ENCODE measurements around the gene SLC19A3. TPM values are rescaled to one million over a fixed set of nuclear protein-coding genes. Genes with fewer than 3 reads are reported as not detected.
"Not testable (repeated sequence)": the region's sequence is repeated elsewhere in the genome, so short reads cannot be mapped to it uniquely, and the experiment has no call there.

The SLC19A3 gene
- total RNA-seq, 1 experiment from 2014 or later = 0.26 TPM

GRCh38 chr2:227684258-227684657 lies 33.6 kb downstream of the SLC19A3 start:
- Histone ChIP-seq H3F3A (ENCODE audit: low read length, unreplicated experiment) (no peaks in the 10 kb centered on the region), H4K20me1 (ENCODE audit: low read length) (no peaks in the 10 kb centered on the region), H3K4me3 (ENCODE audit: low read length) (no peak overlapping the region), H3K4me1 (ENCODE audit: insufficient read depth, low read length) (no peaks in the 10 kb centered on the region), H3K9me2 (replicated peaks; ENCODE audit: low read length) (no peaks in the 10 kb centered on the region), H2AFZ (ENCODE audit: low read length) (no peak overlapping the region), H3K9me3 (ENCODE audit: low read length) (no peaks in the 10 kb centered on the region), H3K79me2 (ENCODE audit: low read length) (no peaks in the 10 kb centered on the region), H3K4me2 (ENCODE audit: low read length) (no peak overlapping the region), H3K9ac (ENCODE audit: low read length) (no peak overlapping the region), H3K36me3 (ENCODE audit: low read depth, low read length) (no peaks in the 10 kb centered on the region), H3K27me3 (ENCODE audit: low read length) (peaks cover 5% of the 10 kb centered on the region; the same call in 1 of the 2 replicates), H3K27ac (ENCODE audit: low read length) (no peak overlapping the region)
- TF ChIP-seq CTCF (conservative IDR thresholded peaks at IDR 0.05; ENCODE audit: low read depth, low read length) (no peak), EZH2phosphoT487 (IDR thresholded peaks at IDR 0.05; ENCODE audit: borderline replicate concordance, low read length) (no peak), EZH2 (IDR thresholded peaks at IDR 0.05; ENCODE audit: low read length, unreplicated experiment) (no peak)
- ChIA-PET POLR2A (ENCODE audit: unreplicated experiment) (no interaction called here), CTCF (no interaction called here)
- DNase-seq = no peak
- no TSS peak for BruUV-seq (replicated peaks)
- no peak for ATAC-seq
- intact Hi-C loops (cut with micrococcal nuclease) = no loop called here

- CTCF ChIA-PET = no interaction called here
- no peak for ATAC-seq
- peak; percentile 35 for DNase-seq
- Histone ChIP-seq H3F3A (ENCODE audit: low read length, unreplicated experiment) (no peaks in the 10 kb centered on the region), H3K9me2 (replicated peaks; ENCODE audit: low read length) (no peaks in the 10 kb centered on the region), H2AFZ (ENCODE audit: low read length) (no peak overlapping the region), H3K4me3 (ENCODE audit: low read length) (no peak overlapping the region), H3K4me1 (ENCODE audit: insufficient read depth, low read length) (no peaks in the 10 kb centered on the region), H3K27me3 (ENCODE audit: low read length) (no peaks in the 10 kb centered on the region), H3K4me2 (ENCODE audit: low read length) (no peak overlapping the region), H3K9me3 (ENCODE audit: low read length) (no peaks in the 10 kb centered on the region), H3K9ac (ENCODE audit: low read length) (no peak overlapping the region), H4K20me1 (ENCODE audit: low read length) (no peaks in the 10 kb centered on the region), H3K36me3 (ENCODE audit: low read depth, low read length) (no peaks in the 10 kb centered on the region), H3K79me2 (ENCODE audit: low read length) (no peaks in the 10 kb centered on the region), H3K27ac (ENCODE audit: low read length) (no peak overlapping the region)
- intact Hi-C loops (cut with micrococcal nuclease) = no loop called here
- TF ChIP-seq EZH2phosphoT487 (IDR thresholded peaks at IDR 0.05; ENCODE audit: borderline replicate concordance, low read length) (no peak), EZH2 (IDR thresholded peaks at IDR 0.05; ENCODE audit: low read length, unreplicated experiment) (no peak), CTCF (conservative IDR thresholded peaks at IDR 0.05; ENCODE audit: low read depth, low read length) (no peak)
- no TSS peak for BruUV-seq (replicated peaks)
- POLR2A ChIA-PET (ENCODE audit: unreplicated experiment) = no interaction called here
Observed at GRCh38 chr2:227677928-227678327, 39.9 kb downstream of the SLC19A3 start.

- no peak for ATAC-seq
- H3F3A ChIP-seq (ENCODE audit: low read length, unreplicated experiment) = no peaks in the 10 kb centered on the region
- ChIA-PET POLR2A (ENCODE audit: unreplicated experiment) (no interaction called here), CTCF (no interaction called here)
- H3K9me2 ChIP-seq (replicated peaks; ENCODE audit: low read length) = no peaks in the 10 kb centered on the region
- H3K4me1 ChIP-seq (ENCODE audit: insufficient read depth, low read length) = no peaks in the 10 kb centered on the region
- H3K36me3 ChIP-seq (ENCODE audit: low read depth, low read length) = no peaks in the 10 kb centered on the region
- no peaks in the 10 kb centered on the region for H3K79me2 ChIP-seq (ENCODE audit: low read length)
- no peaks in the 10 kb centered on the region for H4K20me1 ChIP-seq (ENCODE audit: low read length)
- H3K9ac ChIP-seq (ENCODE audit: low read length) = no peak overlapping the region
- intact Hi-C loops (cut with micrococcal nuclease) = no loop called here
- no peak overlapping the region for H3K4me3 ChIP-seq (ENCODE audit: low read length)
- H3K27me3 ChIP-seq (ENCODE audit: low read length) = no peaks in the 10 kb centered on the region
- H3K9me3 ChIP-seq (ENCODE audit: low read length) = no peaks in the 10 kb centered on the region
- no peak for DNase-seq
- no peak overlapping the region for H3K27ac ChIP-seq (ENCODE audit: low read length)
- no TSS peak for BruUV-seq (replicated peaks)
- TF ChIP-seq EZH2 (IDR thresholded peaks at IDR 0.05; ENCODE audit: low read length, unreplicated experiment) (no peak), EZH2phosphoT487 (IDR thresholded peaks at IDR 0.05; ENCODE audit: borderline replicate concordance, low read length) (no peak), CTCF (conservative IDR thresholded peaks at IDR 0.05; ENCODE audit: low read depth, low read length) (no peak)
- no peak overlapping the region for H3K4me2 ChIP-seq (ENCODE audit: low read length)
- no peak overlapping the region for H2AFZ ChIP-seq (ENCODE audit: low read length)
Observed at GRCh38 chr2:227674485-227674884, 43.3 kb downstream of the SLC19A3 start.

GRCh38 chr2:227673620-227674019 lies 44.2 kb downstream of the SLC19A3 start:
- H3K4me2 ChIP-seq (ENCODE audit: low read length); H3K27me3 ChIP-seq (ENCODE audit: low read length); POLR2A ChIA-PET (ENCODE audit: unreplicated experiment); ATAC-seq; H3K9ac ChIP-seq (ENCODE audit: low read length); CTCF ChIA-PET; H3K36me3 ChIP-seq (ENCODE audit: low read depth, low read length); BruUV-seq (replicated peaks); intact Hi-C loops (cut with micrococcal nuclease); H2AFZ ChIP-seq (ENCODE audit: low read length); H4K20me1 ChIP-seq (ENCODE audit: low read length); H3K4me3 ChIP-seq (ENCODE audit: low read length); DNase-seq; H3F3A ChIP-seq (ENCODE audit: low read length, unreplicated experiment); H3K79me2 ChIP-seq (ENCODE audit: low read length); H3K27ac ChIP-seq (ENCODE audit: low read length); H3K9me2 ChIP-seq (replicated peaks; ENCODE audit: low read length); H3K4me1 ChIP-seq (ENCODE audit: insufficient read depth, low read length); H3K9me3 ChIP-seq (ENCODE audit: low read length): not testable (repeated sequence)
